NK-92 (cell line): ENCODE data around the gene TSTD2.

Experiments
- DNase-seq: peaks from one replicate; lab custom pipeline; 2025; ENCODE audit not compliant: unreplicated experiment; lab: John Stamatoyannopoulos, UW

TSTD2 gene

GRCh38 chr9:97565262-97565661 is 67.9 kb downstream of the TSTD2 start:
- DNase-seq = no peak

DNA sequence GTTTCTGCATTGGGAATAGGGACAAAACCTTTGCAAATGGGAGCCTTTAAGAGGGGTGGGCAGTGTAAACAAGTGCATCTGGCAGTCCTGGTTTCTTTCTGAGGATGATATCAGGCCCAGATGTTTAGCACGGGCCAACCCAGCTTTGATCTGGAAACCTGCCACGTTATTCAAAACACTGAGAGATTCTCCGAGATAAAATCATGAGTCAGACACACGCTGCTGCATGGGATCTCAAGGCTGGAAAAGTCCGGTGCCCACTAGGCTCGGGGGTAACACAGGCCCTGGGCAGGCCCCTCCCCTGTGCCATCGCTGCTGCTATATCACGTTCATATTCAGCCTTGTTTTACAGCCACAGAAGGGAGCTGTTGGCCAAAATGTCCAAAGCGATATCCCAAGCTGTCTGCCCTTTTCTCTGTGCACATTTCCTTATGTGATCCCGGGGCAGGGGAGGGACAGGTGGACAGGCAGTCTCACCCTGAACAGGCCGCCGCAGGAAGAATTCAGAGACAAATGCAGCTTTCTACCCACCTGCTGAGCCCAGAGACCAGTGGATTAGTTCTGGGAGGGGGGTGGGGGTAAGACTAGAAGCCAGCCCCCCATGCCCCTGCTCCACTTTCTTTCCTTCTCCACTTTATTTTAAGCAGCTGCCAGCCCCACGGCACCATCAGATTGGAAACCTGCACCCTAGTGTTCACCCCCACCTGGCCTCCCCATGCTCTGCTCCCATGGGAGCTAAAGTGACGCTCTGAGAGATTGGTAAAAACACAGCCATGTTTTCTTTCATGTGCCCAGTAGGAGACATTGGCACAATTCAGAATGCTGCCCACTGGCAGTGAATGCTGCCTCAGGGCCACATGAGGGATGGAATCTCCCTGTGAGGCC is 68.6 kb downstream of the TSTD2 start:
- no peak for DNase-seq

DNA sequence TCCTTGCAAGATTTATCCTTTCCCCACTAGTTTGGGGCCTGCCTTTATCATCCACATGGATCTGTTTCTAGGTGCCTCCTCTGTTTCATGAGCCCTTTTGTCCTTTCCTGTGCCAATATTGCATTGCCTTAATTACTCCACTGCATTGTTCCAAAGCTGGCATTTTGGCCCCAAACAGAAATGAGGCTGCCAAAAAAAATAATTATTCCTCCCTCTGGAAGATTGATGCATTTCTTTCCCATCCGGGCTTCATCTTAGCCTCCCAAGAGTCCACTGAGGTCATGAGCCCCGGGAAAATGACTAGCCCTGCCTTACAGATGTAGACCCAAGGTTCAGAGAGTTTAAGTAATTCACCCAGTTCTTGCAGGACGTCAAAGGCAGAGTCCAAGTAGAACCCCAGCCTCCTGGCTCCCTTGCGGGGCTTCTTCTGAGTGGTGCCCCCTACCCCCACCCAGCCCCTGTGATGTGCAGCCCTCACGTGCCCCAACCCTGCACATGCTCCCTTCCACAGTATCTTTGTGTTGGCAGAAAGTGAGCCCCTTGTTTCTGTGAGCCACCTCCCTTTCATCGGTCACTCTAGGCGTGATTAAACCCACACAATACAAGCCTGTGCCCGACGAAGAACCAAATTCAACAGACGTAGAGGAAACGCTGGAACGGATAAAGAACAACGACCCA is 69.6 kb downstream of the TSTD2 start:
- no peak for DNase-seq

GRCh38 chr9:97562542-97562941 is 70.6 kb downstream of the TSTD2 start:
- DNase-seq = no peak

DNA sequence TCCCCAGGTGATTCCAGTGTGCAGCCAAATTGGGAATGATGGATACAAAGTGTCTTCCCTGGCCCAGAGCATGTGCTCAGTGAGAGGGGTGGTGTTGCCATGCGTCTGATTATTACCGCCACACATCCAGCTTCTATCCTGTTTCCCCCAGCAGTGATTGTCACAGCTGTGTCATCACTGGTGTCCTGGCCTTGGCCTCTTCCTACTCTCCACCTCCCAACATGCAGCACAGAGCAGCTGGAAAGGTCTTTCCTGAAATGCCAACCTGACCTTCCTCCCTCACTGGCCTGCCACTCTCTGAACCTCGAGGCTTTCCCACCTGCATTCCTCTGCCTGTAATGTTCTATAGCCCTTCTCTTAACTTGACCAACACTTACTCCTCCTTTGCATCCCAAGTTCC is 71.7 kb downstream of the TSTD2 start:
- DNase-seq = no peak

GRCh38 chr9:97560851-97561250 is 72.3 kb downstream of the TSTD2 start:
- no peak for DNase-seq

- DNase-seq = no peak
Observed at GRCh38 chr9:97560154-97560553, 73.0 kb downstream of the TSTD2 start.

- DNase-seq = no peak
Observed at GRCh38 chr9:97559111-97559514, 74.1 kb downstream of the TSTD2 start.

- no peak for DNase-seq
Observed at GRCh38 chr9:97558701-97559101, 74.5 kb downstream of the TSTD2 start.

DNA sequence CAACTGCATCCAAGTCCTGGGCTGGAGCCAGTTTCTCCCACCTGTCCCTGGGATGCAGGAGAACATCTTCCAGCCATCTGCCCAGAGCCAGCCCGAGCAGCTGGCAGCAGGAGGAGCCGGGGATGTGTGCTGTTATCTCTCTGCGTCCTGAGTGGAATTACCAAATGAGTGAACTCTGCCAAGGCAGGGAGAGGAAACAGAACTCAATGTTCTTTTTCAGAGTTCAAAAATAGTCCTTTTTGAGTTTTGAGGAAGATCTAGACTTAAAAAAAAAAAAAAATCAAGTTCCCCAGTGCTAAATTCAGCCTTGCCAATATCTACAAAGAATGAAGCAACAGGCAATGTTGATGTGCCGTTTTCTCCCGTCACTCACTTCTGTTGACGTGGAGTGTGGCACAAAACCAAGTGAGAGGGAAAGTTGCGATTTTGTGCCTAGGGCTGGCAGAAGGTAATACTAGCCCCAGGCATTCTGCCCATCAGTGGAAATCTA is 75.5 kb downstream of the TSTD2 start:
- DNase-seq = no peak

DNA sequence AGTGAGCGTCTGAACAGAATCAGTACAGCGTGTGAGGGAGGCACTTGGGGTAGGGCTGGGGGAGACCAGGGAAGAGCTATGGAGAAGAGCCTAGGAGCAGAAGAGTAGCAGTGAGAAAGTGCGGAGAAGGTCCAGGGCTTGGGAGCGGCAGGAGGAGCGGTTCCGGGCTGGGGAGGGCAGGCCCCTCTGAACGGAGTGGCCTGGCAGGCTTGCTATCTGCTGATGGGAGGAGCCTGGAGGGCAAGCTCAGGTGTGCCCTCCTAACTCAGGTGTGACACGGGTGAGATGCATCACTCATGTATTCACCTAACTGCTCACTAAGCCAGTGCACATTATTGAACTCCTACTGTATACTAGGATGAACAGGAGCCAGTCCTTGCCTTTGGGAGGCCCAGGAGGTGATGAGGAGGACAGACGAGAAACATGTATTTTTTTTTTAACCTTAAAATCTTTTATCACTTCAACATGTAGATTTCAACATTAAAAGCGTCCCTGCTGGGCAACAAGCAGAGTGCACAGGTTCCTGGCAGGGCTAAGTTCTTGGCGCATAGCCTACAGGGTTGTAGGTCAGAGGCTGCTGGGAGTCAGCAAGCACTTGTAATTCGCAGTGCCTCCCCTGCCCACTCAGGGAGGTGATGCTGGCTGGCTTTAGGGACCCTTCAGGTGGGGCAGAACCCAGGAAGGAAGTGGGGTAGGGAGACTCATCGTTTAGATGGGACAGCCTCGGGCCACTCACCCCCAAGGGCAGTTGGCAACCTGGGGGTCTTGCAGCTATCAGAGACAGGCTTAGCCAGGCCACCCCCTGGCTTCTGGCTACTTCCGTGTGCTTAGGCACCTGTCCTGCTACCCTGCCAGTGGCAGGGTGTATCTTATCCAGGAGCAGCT is 76.2 kb downstream of the TSTD2 start:
- DNase-seq = no peak

DNA sequence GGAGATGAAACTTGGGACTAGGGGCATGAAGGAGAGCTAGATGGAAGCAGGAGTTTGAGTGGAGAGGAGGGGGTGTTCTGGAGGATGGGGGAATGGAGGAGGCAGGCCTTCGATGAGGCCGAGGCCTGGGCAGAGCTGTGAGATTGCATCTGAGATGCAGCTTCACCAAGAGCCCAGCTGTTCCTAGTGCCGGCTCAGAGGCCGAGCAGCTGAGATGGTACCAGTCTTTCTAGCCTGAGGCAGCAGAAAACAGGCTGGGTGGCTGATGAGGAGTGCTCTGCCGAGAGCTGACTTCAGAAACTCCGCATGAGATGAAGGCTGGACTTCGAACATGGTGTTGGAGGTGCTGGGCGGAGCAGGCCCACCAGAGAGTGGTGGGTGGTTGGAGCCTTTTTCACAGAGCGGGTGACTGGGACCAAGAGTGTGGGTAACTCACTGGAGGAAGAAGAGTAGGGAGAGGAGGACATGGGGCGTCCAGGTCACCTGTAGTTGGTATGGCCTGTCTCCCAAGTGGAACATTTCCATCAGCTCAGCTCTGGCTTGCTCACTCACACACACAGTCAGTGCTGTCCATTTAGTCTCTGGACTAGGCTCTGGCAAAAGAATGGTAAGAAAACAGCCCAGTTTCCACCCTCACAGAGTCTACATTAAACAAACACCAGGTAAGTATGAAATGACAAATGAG is 77.0 kb downstream of the TSTD2 start:
- no peak for DNase-seq

- DNase-seq = no peak
Observed at GRCh38 chr9:97555164-97555563, 78.0 kb downstream of the TSTD2 start.

GRCh38 chr9:97554566-97555075 is 78.5 kb downstream of the TSTD2 start:
- DNase-seq = no peak

DNA sequence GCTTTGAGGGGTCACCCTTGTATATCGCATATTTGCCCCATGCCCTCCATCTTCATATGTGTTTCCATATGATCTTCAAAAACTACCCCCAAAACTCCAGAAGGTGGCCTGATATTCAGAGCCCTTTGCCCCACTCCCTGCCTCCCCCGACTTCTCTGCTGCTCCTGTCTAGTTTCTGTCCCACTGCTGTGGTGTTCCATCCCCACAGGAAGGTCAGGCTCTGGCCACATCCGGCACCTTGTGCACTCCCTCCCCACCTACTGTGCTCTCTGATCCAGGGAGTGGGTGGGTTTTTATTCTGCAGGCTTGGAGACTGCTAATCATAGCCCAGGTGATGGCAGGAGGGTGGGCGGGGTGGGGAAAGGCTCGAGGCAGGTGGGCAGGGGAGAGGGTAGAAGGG is 79.3 kb downstream of the TSTD2 start:
- DNase-seq = no peak

DNA sequence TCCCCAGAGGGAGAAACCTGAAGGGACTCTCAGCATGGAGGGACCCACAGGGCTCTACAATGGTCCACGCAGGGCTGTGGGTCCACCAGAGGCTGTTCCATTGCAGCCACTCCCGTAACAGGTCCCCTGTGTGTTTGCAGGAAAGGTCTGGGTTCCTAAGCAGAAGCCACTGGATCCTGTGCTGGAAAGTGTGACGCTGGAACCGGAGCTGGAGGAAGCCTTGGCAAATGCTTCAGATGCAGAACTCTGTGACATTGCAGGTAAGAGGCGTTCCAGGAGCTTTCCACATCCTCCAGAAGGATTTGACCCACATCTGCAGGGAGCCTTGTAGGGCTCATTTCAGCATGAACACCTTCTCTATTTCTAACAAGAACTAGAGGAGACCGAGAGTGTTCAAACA is 80.0 kb downstream of the TSTD2 start:
- no peak for DNase-seq

GRCh38 chr9:97551308-97551707 is 81.9 kb downstream of the TSTD2 start:
- DNase-seq = no peak

- DNase-seq = no peak
Observed at GRCh38 chr9:97550386-97550785, 82.8 kb downstream of the TSTD2 start.
